GM21576 (cell line): ENCODE measurements around the gene APLP2.
"Not testable (repeated sequence)": the region's sequence is repeated elsewhere in the genome, so short reads cannot be mapped to it uniquely, and the experiment has no call there.

Experiments used
- ATAC-seq: cut with Tn5 transposase; IDR thresholded peaks from one replicate; pipeline ENCODE4 v1.9.1; 2021; ENCODE audit warnings: mild to moderate bottlenecking, moderate library complexity; ENCODE audit not compliant: unreplicated experiment

APLP2 gene

DNA sequence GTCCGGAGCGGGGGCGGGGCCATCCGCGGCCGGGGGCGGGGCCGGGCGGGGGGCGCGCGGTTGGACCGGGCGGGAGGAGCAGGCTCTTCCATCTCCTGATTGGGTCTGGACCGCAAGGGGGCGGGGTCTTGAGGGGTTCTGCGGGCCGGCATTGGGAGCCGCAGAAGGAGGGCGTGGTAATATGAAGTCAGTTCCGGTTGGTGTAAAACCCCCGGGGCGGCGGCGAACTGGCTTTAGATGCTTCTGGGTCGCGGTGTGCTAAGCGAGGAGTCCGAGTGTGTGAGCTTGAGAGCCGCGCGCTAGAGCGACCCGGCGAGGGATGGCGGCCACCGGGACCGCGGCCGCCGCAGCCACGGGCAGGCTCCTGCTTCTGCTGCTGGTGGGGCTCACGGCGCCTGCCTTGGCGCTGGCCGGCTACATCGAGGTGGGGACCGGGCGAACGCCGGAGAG, at the start of gene APLP2:
Gene APLP2, plus strand, starts transcription at position 236 of the 450 bp plus-strand sequence. Its CDS starts 84 bp downstream, at position 320.
- ATAC-seq = peak; percentile 96

- ATAC-seq = no peak
Measured at GRCh38 chr11:130020323-130020722, 49.4 kb upstream of the APLP2 start.

DNA sequence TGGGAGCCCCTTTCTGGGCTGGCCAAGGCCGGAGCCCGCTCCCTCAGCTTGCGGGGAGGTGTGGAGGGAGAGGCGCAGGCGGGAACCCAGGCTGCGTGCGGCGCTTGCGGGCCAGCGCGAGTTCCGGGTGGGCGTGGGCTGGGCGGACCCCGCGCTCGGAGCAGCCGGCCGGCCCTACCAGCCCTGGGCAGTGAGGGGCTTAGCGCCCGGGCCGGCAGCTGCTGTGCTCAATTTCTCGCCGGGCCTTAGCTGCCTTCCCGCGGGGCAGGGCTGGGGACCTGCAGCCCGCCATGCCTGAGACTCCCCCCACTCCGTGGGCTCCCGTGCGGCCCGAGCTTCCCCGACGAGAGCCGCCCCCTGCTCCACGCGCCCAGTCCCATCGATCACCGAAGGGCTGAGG, 48.1 kb upstream of the APLP2 start:
- ATAC-seq = not testable (repeated sequence)

GRCh38 chr11:130022799-130023198, 46.9 kb upstream of the APLP2 start:
- no peak for ATAC-seq

DNA sequence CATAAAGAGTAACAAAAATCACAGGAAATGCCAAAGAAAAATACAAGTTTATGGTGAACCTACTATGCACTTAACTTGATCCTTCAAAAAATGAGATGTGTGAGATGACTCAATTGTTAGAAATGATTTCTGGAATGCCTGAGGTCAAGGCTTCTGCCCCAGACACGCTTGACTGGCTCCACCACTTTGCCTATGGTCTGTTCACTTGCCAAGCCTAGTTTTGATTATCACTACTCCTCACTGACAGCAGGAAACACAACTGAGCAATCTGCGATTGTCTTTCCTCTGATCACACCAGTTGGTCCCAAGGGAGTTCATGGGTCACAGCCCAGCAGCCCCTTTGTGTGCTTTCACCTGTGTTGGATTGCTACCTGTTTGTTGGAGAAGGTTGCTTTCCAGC, 46.5 kb upstream of the APLP2 start:
- peak; percentile 95 for ATAC-seq

- no peak for ATAC-seq
Measured at GRCh38 chr11:130024361-130024760, 45.3 kb upstream of the APLP2 start.

DNA sequence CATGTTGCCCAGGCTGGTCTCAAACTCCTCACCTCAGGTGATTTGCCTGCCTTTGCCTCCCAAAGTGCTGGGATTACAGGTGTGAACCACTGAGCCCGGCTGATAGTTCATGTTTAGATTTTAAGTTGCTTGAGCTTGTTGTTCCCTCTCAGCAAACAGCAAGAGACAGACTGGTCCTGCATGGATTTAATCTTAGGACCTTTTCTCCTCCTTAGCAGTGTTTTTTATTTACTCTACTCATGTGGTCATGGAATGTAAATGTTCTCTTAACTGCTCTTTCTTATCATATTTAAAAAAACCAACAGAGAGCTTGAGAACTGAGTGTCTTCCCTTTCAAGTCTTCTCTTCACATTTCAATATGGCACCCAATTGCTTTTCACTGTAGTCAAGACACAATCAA, 44.3 kb upstream of the APLP2 start:
- no peak for ATAC-seq

DNA sequence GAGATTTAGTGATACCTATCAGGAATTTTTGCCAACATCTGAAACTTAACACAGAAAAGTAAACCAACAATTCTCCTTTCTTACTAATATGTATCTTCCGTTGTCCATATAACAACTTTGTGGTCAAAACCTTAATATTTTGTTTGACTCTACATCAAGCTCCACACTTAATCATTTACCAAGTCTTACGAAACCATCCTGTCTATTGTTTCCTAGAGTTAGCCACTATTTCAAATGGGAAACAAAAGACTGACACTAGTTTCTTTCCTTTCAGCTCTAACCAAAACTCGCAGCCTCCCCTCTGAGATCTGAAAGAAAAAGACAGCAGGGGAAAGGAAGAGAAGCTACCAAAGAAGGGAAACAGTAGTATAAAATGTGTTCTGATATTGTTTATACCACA, 40.6 kb upstream of the APLP2 start:
- no peak for ATAC-seq

GRCh38 chr11:130031056-130031455, 38.6 kb upstream of the APLP2 start:
- no peak for ATAC-seq

GRCh38 chr11:130031945-130032344, 37.7 kb upstream of the APLP2 start:
- no peak for ATAC-seq

GRCh38 chr11:130032931-130033330, 36.8 kb upstream of the APLP2 start:
- ATAC-seq = no peak

DNA sequence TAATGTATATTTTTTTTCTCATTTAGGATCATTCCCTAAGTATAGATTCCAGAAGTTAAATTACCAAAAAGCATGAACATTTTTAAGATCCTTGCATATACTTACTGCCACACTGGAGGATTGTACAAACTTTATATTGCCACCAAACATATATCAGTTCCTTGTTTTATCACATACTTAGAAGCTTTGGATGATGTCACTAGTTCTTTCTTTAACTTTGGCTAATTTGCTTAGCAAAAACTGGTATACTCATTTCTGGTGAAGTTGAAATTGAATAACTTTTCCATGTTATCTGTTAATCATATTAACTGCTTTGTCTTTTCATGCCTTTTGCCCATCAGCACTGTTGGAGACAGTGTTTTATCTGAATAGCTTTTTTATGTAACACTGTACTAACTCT, 35.5 kb upstream of the APLP2 start:
- no peak for ATAC-seq

- no peak for ATAC-seq
Measured at GRCh38 chr11:130037058-130037457, 32.6 kb upstream of the APLP2 start.

DNA sequence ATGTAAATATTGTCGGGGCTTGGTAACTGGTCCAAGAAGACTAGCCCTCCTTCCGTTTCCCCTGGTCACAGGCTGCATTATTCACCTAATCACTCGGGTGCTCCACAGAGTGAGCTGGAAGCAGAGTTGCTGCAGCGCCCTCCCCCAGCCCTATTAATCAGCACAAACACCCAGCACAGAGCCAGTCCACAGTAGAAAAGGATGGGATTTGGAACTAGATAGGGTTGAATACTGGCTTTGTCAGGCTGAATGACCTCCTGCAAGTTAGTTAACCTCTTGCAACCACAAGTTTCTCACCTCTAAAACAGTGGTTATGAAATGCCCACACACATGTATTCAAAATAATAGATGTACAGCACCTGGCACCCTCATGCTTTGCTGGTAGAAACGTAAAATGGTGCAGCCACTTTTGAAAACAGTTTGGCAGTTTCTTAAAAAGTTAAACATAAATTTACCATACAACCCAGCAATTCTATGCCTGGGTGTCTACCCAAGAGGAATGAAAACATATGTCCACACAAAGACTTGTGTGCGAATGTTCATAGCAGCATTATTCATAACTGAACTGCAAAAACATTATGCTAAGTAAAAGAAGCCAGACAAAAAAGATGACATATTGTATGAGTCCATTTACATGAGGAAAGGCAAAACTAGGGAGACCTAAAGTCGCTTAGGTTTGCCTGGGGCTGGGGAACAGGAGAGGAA, 31.7 kb upstream of the APLP2 start:
- ATAC-seq = no peak

DNA sequence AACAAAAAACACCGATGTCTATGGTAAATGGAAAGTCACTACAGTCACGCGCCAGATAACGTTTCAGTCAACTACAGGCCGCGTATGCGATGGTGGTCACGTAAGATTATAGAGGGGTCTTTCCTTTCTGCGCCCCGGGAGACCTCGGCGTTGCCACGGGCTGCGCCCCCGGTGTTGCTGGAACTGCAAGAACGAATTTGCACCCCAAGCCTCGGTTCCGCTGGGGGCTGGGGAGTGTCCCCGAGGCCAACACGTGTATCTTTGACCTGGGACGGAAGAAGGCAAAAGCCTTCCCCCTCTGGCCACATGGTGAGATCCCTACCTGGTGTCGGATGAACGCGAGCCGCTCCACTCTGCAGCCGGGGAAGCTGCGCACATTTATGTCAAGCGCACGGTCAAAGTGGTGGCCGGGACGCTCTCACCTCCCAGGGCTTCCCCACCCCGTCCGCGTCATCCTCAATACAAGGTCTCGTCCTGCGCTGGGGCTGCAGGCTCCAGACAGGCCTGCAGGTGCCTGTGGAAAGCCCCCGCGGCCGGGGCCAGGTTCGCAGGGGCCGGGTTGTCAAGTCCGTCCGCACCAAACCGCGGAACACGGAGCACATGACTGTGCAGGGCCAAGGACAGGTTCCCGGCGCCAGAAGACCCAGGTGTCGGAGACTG, 29.3 kb upstream of the APLP2 start:
- ATAC-seq = no peak

DNA sequence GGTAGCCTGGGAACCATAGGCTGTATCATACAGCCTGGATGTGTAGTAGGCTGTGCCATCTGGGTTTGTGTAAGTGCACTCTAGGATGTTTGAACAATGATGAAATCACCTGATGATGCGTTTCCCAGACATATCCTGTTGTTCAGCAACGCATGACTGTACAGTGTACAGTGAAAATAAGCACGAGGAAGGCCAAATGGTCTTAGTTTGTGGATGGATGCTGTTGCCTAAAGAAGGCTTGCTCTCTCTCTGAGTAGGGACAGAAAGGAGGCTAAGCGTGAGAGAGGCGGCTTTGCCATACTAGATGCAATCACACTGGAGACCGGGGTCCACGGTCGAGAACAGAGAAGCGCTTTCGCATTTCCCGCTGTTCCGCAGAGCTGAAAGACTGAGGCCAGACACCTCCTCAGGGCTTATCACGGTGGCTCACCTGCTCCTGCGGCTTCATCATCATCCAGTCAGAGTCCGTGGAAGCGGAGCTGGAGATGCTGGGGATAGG, 27.6 kb upstream of the APLP2 start:
- ATAC-seq = no peak

DNA sequence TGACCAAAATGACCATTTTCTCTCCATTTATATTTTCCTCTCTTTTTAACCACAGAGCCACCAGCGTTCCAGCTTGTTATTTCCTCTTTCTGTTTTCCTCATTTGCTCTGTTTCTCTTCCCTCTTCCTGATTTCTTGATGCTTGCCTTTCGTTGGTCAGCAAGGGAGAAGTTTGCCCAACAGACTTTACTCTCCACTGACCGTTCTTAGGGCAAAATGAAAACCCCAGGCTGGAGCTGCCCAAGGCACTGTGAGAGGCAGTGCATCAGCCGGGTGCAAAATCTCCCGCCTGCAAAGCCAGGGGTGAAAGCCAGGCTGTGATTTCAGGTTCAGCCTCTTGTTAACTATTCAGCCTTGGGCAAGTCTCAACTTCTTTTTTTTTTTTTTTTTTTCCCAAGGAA, 26.1 kb upstream of the APLP2 start:
- ATAC-seq = no peak

GRCh38 chr11:130047141-130047540, 22.6 kb upstream of the APLP2 start:
- ATAC-seq = no peak

GRCh38 chr11:130049328-130049771, 20.3 kb upstream of the APLP2 start:
- no peak for ATAC-seq

DNA sequence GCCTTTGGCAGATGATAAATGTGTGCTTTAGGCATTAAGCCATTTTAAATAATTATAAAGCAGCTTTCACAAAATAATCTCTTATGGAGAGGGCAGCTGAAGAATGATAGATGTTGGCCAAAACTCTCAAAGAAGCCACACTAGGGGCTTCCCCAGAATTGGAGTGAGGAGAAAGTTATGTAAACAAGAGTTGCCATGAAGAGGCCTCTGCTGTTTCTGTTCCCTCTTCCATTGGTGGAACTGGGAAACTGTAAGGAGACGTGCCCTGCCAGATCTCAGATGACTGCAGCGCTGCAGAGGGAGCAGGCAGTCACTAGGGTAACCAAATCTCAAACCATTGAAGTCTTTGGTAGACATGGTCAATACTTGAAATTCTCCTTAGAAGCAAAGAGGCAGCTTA, 19.4 kb upstream of the APLP2 start:
- no peak for ATAC-seq

- no peak for ATAC-seq
Measured at GRCh38 chr11:130051082-130051481, 18.6 kb upstream of the APLP2 start.

DNA sequence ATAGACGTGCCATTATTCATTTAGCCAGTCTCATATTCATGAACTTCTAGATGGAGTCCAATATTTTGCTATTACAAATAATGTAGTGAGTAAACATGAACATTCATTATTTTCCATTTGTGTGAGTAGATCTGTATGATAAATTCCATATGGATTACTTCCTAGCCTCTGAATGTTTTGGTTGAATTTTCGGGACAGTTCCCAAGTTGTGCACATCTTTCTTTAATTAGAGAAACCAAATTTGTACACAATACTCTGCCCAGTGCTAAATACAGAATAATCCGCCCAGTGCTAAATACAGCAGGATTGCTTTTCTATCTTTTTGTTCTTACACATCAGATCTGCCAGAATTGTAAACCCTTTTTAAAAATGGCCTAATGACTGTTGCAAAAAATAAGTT, 17.1 kb upstream of the APLP2 start:
- ATAC-seq = no peak
